Gastrocnemius medialis (tissue), 4 donors: ENCODE data around the gene MYL1.

Experiments used
- CTCF ChIP-seq, 5 experiments: fragments of 450-650 bp in 3 of 5; fragments of 200-600 bp in 2 of 5; sonication (generic) in 2 of 5; IDR thresholded peaks in 4 of 5; conservative IDR thresholded peaks in 1 of 5; 1 replicate in 4 of 5; 2 replicates in 1 of 5; pipeline ENCODE4 v1.5.1; 2016 to 2019; ENCODE audit warnings: antibody characterized with exemption in 5 of 5, mild to moderate bottlenecking in 3 of 5, moderate library complexity in 3 of 5
- POLR2A ChIP-seq, 2 donors: fragments of 450-650 bp; IDR thresholded peaks; one replicate each; pipeline ENCODE4 v1.6.1; 2017; ENCODE audit warnings: antibody characterized with exemption in 2 of 2, mild to moderate bottlenecking in 2 of 2, moderate library complexity in 2 of 2

DNA sequence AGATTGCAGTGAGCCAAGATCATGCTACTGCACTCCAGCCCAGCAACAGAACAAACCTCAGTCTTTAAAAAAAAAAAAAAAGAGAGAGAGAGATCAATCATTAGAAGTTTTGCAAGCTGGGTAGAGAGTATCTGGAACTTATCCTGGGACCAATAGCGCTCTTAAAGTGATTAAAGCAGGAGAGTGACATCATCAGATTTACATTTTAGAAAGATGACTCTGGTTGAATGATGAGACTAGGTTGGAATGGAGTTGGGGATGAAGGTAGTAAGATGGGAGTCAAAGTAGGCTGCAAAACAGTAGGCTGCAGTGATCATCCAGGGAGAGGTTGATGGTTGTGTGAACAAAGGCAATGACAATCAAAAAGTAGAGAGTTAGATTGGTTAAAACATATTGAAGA lies 37.8 kb downstream of the MYL1 start:
- no peak for TF ChIP-seq CTCF (IDR thresholded peaks at IDR 0.05 in 4 of 5, conservative IDR thresholded peaks at IDR 0.05 in 1 of 5)
- TF ChIP-seq POLR2A (IDR thresholded peaks at IDR 0.05): no peak
